NCI-H446 treated with DMSO at 0.1 percent for 48 hours (cell line): ENCODE data around the gene FBXO46.
"Not testable (repeated sequence)": the region's sequence is repeated elsewhere in the genome, so short reads cannot be mapped to it uniquely, and the experiment has no call there.

Experiments used
- DNase-seq: peaks from one replicate; lab custom pipeline; 2025; lab: John Stamatoyannopoulos, UW

Gene FBXO46

DNA sequence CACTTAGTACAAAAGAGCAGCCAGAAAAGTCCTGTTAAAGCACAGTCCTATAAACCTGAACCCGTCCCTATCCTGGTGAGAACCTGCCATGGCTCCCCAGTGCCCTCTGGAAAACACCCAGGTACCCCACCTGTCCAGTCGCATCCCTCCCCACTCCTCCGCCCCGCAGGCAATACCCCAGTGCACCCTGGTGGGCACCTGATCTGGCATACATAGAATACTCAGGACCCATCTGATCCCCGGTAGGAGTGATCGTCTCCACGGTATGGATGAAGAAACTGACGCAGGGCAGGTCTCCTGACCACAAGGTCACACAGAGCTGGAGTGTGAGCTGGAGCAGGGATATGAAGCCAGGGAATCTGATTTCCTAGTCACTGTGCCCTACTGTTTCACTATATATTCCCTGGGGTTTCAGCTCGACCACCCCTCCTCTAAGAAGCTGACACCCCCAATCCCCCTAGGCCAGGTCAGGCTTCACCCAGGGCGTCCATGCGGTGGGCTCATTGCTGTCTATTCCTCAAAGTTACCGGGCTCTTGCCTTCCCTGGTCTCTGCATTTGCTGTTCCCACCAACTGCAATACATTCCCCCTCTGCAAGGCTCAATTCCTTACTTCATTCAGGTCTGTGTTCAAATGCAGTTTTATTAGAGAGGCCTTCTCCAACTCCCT lies 12.6 kb downstream of the FBXO46 start:
- no peak for DNase-seq

DNA sequence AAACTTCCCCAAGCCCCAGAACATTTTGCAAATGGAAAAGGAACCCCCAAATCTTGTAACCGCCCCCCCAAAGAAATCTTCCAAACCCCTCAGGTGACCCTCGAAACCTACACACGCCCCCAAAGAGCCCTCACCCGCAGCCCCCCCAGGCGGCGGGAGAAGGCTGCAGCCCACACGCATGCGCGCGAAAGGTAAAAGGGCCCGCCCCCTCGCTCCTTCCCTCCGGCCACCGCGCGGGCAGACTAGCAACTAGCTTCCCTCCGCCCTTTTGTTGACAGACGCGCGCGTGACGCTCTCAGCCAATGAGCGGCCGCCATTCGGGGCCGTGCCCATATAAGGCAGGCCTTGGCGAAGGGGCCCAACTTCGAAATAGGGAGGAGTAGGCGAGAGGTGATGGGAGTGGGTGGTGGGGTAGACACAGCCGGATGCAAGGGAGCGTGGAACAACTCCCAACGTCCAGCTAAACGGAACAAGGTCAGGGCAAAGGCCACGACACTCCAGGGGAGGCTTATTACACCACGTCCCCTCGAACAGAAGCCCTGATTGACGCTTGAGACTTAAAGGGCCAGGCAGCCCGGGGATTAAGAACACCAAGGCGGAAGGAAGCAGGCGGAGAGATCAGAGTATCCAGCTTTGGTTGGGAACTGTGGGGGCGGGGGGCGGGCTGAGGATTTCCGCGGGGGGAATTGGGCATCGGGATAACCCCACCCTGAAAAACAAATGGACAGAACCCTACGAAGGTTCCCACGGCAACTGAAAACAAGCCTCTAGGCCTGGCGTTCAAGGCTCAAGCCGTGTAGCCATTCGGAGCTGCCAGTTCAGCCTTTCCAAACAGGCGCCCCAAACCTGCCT lies 13.3 kb downstream of the FBXO46 start:
- peak; percentile 99 for DNase-seq

DNA sequence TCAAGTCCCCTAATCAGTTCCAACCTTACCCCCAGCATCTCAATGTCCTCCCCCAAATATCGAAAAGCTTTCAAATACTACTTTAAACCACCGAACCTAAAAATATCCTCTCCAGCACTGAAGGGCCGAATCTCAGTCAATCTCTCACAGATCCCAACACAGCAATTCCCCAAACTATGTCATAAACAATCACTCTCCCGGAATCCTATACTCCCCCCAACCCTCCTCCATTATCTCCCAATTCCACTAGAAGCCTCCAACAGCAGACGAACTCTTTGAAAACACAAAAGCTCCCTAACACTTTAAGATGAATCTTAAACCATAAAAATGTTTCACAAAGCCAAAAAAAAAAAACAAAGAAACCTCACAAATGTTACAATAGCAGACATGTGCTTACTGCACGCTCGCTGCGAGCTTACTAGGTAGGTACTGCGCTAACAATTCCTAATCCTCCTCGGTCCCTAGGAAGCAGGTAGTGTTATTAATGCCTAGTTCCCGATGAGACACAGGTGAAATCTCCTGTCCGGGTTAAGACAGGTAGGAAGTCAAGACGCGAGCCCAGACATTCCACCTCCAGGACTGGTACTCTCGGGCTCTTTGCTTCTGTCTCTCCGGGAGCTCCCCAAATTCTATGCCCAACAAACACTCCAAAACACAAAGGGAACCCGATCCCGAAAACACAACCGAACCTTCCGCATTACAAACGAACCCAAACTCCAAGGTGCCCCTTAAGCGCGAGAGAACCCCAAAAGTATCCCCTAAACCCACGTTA lies 14.2 kb downstream of the FBXO46 start:
- DNase-seq = no peak

DNA sequence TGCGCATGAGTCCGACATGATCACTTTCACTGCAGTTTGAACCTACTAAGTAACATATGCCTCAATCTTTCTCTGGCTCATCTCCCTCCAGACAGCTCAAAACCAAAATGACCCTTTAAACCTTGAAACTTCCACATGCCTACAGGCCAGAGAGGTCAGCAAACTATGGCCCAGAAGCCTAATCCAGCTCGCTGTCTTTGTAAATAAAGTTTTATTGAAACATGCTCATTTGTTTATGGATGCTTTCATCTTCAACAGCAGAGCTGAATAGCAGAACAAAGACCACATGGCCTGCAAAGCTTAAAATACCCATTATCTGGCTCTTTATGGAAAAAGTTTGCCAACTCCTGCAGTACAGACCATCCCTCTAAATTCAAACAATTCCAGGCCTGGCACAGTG lies 15.6 kb downstream of the FBXO46 start:
- DNase-seq = no peak

DNA sequence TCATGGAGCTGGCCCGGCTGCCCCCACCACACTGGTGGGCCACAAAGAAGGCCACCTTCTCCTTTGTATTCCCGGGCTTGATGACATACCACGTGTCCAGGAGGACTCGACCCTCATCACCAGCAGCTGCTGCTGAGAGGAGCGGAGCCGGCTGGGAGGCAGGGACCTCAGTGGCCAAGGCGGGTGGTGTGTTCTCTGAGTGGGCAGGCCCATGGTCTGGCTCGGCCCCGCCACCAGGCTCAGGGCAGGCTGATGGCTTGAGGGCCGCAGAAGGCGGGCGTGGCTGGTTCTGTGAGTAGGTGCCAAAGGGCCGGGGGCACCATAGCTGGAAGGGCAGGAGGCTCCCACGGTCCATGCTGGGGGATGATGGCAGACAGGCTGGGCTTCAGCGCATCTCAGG lies 17.6 kb downstream of the FBXO46 start:
- DNase-seq = no peak

DNA sequence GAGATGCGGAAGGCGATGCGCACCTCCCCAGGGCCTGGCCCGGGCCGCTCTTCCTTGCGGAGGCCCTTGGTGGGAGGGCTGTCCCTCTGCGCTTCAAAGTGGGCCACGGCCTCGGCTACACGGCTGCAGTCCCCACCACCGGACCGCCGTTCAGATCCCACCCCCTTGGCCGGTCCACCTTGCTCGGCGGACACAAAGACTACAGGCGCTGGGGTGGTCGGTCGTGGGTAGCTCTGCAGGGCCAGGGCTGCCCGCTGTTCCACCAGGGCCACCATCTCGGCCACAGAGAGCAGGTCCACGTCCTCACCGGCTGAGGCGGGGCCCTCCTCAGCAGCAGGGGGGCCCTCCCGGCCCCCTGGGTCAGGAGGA lies 18.0 kb downstream of the FBXO46 start:
- no peak for DNase-seq

DNA sequence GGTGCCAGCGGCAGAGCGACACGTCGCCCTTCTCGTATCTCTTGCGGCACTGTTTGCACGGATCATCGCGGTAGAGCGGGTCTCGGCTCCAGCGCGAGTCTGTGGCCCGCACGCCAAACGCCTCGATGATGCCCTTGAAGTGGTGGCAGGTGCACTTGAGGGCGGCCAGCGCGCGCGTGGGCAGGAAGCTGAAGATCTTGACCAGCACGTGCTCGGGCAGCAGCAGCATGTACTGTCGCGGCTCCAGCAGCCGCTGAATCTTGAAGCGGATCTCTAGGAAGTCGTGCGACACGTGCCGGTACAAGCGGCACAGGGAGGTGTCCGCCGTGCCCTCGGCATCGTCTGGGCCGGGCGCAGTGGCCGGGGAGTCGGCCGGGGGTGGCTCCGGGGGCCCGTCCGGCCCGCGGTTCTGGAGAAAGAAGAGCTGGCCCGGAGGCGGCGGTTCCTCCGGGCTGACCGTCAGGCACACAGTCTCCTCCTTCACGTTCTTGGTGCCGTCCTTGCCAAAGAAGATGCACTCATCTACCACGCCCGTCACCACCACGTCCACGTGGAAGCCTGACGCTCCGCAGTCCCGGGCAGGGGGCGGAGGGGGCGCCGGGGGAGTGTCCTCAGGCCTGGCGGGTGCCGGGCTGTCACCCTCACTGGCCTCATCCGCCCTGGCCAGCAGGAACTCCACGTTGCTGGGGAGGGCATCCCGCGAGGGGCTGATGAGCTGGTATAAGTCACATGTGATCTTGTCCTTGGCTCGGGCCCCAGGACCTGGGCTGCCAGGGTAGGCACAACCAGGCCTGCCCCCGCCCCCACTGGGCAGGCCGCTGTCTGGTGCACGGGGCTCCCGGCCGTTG lies 18.6 kb downstream of the FBXO46 start:
- no peak for DNase-seq

DNA sequence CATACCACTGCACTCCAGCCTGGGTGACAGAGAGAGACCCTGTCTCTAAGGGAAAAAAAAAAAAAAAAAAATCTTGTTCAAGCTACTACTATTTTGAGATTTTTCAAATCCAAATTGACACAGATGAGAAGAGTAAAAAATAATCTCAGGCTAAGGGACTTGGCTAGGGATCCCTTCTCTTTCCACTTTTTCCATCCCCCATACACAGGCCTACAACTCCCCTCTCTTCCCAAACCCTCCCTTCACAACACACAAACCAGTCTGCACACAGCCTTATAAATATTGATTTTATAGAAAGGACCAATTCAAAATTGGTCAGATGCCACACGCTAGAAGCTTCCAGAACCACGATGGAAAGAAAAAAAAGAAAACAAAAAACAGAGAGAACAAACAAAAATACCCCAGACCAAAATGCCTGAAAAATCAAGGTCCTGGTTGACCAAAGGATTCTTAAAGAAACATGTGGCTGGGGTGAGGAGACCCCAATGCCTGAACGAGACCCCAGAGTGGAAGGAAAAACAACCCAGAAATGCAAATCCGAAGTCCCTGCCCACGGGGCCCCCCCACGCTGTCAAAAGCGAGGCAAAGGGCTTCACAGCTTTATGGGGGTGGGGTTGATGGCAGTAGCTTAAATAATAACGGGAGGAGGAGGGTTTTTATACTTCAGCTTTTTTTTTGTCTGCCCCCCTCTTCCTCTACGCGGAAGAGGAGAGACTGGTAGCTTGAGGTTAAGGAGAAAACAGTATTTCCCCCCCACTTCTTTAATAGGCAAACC lies 20.2 kb downstream of the FBXO46 start:
- no peak for DNase-seq

DNA sequence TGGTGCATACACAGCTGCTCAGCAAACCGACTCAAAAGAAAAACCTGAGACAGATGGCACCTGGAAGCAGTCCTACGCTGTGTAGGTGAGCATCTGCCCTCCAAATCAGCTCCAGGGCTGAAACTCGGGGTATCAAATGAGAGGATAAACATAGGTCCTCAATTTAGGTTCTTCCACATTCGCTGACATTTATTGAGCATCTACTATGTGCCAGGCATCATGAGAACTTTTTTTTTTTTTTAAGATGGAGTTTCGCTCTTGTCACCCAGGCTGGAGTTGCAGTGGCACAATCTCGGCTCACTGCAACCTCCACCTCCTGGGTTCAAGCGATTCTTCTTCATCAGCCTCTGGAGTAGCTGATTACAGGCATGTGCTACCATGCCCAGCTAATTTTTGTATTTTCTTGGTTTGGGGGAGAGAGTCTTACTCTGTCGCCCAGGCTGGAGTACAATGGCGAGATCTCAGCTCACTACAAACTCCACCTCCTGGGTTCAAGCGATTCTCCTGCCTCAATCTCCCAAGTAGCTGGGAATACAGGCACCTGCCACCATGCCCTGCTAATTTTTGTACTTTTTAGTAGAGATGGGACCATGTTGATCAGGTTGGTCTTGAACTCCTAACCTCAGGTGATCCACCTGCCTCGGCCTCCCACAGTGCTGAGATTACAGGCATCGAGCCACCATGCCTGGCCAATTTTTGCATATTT lies 24.8 kb downstream of the FBXO46 start:
- DNase-seq = no peak

DNA sequence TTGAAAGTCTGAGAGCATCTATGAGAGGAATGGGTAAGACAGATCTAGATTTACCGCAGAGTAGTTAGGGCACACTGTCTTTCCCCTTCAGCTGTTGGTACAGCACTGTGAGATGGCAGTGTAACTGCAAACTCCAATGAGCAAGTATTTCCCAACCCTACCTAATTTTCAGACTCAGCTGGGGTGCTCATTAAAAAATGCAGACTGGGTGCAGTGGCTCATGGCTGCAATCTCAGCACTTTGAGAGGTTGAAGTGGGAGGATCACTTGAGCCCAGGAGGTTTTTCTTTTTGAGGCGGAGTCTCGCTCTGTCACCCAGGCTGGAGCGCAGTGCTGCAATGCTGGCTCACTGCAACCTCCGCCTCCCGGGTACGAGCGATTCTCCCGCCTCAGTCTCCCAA lies 25.6 kb downstream of the FBXO46 start:
- no peak for DNase-seq

DNA sequence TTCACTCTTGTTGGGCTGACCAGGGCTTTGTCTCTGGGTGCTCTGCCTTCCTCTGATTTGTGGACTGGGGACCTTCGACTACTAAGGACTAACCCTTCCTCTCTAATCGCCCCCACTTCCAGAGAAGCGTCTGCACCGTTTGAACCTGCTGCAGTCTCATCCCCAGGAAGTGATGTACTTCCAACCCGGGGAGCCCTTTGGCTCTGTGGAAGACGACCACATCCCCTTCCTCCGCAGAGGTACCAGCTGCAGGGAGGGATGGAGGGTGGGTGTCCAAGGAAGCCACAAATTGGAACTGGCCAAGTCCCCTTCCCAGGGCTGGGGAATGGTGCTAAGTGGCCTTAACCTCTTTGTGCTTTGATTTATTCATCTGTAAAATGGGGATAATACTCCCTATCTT lies 29.0 kb downstream of the FBXO46 start:
- DNase-seq = no peak

DNA sequence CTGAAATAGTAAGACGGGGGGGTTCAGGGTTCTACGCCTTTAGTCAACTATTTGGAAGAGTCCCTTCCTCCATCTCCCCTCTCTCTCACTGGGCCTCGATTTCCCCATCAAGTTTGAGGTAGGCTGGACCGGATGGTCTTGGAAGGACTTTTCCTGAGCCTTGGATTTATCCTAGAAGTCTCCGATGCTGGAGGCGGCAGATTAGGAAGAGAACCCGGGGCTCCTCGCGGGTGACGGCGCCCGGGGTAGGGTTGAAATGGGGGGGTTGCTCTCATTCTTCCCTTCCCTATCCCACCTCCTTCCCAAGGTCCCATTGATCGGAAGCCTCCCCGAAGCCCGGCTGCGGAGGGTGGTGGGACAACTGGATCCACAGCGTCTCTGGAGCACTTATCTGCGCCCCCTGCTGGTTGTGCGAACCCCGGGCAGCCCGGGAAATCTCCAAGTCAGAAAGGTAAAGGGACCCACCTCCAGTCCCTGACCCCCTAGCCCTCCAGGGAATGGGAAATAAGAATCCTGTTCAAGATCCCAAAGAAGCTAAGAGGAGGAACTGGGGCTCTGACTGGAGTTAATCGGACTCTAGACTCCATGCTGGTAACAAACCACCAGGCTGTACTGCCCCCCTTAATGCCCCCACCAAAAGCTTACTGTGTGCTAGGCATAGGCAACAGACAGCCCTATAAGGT lies 37.4 kb downstream of the FBXO46 start:
- peak; percentile 26 for DNase-seq

DNA sequence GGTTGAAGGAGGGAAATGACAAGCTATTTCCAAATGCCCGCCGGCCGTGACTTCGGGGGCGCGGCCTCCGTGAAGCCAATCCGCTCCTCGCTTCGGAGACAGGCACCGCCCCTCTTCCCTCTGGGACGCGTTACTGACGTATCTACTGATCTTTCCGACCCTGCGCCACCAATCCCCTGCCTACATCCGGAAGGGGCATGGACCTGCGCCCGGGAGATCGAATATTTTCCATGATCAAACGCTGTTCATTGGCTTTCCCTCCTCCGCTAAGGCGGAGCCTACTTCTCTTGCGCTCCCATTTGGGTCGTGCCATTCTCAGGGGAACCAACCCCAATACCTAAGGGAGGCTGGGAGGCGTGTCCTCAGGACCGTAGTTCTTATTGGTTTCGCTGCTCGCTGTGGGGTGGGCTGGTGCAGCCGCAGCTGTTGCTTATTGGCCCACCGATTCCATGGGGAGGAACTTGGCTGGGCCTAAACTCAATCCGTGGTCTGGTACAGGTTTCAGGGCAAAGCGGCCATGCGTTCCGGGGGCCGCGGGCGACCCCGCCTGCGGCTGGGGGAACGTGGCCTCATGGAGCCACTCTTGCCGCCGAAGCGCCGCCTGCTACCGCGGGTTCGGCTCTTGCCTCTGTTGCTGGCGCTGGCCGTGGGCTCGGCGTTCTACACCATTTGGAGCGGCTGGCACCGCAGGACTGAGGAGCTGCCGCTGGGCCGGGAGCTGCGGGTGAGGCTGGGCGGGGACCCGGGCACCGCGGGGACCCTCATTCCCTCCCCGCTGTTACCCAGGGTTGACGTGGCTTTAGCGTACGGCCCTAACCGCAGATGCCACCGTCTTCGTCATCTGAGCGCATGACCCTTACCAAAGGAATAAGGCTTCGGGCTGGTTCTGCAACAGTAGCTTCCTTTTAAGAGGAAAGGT lies 38.2 kb downstream of the FBXO46 start, which contains the start of gene QPCTL:
Gene QPCTL (plus strand): TSS at position 480 of the 919 bp plus-strand sequence. CDS start 38 bp downstream, at position 518.
- peak; percentile 100 for DNase-seq

DNA sequence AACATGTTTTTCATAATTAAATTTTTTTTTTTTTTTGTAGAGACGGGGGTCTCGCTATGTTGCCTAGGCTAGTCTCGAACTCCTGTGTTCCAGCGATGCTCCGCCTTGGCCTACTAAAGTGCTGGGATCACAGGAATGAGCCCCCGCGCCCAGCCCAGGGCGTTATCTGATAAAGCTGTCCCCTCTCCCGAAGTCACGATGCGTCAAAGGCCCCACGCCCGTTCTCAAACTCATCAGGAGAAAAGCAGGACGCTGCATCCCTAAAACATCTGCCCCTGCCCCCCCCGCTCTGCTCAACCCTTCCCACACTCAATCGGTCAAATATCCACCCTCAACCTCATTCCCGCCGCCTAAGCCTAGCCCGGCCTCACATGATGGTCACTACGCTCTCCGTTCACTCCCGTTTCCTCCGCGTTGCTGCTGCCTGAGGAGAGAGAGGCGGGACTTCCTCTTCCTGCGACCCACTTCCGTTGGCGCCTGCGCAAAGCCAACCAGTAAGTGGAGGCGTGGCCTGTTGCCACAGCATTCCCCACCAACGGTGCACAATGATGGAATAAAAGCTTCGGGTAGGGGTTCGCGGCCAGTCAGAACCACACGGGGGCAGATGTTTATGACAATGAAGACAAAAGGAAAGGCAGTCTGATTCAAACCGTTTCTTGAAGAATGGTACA lies 39.0 kb downstream of the FBXO46 start, which contains the start of gene SNRPD2:
Gene SNRPD2 (minus strand): TSS at position 438 of the 671 bp plus-strand sequence. CDS start 65 bp downstream, at position 373.
- DNase-seq = peak; percentile 91

DNA sequence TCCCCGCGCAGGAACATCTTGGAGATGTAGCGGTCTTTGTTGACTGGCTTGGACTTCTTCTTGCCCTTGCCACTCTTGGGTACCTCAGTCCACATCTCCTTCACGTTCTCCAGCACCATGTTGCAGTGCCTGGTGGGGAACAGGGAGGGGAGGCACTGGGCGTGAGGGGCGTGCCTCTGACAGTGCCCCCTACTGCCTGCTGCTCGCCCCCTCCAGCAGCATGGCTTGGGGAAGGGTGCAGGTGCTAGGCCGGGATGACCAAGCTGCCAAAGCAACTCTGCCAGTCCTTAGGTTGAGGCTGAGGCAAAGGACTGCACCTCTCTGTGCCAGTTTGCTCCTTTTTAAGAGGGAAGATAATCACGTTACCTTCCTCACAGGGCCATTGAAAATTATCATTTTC lies 43.1 kb downstream of the FBXO46 start:
- no peak for DNase-seq

DNA sequence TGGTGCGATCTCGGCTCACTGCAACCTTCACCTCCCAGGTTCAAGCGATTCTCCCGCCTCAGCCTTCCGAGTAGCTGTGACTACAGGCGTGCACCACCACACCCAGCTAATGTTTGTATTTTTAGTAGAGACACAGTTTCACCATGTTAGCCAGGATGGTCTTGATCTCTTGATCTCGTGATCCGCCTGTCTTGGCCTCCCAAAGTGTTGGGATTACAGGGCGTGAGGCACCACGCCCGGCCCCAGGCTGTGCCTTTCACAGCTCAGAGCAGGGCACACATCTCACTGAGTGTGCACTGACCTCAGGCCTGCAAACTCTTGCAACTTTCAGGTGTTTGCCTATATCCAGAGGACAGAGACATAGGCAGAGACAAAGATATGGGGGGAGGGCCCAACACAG lies 45.7 kb downstream of the FBXO46 start:
- DNase-seq = not testable (repeated sequence)

DNA sequence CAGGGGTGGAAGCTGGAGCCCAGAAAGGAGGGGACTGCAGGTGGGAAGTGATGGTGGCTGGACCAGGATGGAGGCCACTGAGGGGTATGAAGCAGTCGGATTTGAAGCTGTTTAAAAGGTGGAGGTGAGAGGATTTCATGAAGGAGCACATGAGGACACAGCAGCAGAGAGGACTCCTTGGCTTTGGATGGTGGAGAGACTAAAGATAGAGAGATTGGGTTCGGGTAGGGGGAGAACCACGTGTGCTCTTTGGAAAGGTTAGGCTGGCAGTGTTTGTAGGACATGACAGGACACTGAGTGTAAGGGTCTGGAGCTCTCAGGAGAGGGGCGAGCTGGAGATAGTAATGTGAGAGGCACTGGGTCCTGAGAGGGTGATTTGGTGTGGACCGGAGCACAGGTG lies 47.8 kb downstream of the FBXO46 start:
- no peak for DNase-seq

DNA sequence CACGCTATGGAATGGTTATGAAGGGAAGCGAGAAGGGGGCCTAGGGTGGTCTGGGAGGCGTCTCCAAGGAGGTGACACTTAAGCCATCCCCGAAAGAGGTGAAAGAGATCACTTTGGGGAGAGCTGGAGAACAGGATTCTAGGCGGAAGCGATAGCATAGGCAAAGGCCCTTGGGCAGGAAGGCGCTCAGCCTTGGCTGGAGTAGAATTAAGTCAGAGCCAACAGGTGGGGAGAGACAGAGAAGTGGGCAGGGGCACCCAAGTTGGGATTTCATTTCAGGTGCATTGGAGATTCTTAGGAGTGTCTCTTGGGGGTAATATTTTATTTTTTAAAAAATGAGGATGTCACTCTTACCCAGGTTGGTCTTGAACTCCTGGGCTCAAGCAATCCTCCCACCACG lies 48.6 kb downstream of the FBXO46 start:
- no peak for DNase-seq
